CD4-positive, alpha-beta T cell (primary cell): ENCODE results near the gene PRX. TPM values are rescaled to one million over a fixed set of nuclear protein-coding genes. Genes with fewer than 3 reads are reported as not detected.

Experiments
- ATAC-seq: fragments of 200-7000 bp; cut with Tn5 transposase; one replicate; pipeline ENCODE4 v1.10.0; 2022; ENCODE audit warnings: mild to moderate bottlenecking; ENCODE audit not compliant: poor library complexity
- CTCF ChIA-PET: fragments of 350-600 bp; sonication (Branson Sonifier 250); formaldehyde crosslinking; loops from one replicate; lab custom pipeline; 2021; ENCODE audit warnings: antibody characterized with exemption, inconsistent platforms; lab: Charles Lee
- POLR2A ChIA-PET: fragments of 350-600 bp; sonication (Branson Sonifier 250); formaldehyde crosslinking; loops from one replicate; lab custom pipeline; 2021; ENCODE audit warnings: antibody characterized with exemption, inconsistent platforms; lab: Charles Lee
- DNase-seq, 14 experiments: peaks; one replicate each; pipeline ENCODE4 v3.0.0-alpha.2; 2013 to 2020; ENCODE audit warnings: mixed read lengths in 2 of 14
- H3K27ac ChIP-seq, 2 donors: one replicate each; pipeline versions ENCODE4 v1.5.1 to v1.7.0; 2013; ENCODE audit warnings: low read length in 2 of 2, low read depth in 1 of 2, mild to moderate bottlenecking in 1 of 2
- H3K27me3 ChIP-seq, 2 experiments: 1 replicate in 1 of 2; 2 replicates in 1 of 2; pipeline versions ENCODE4 v1.6.1 to v1.7.0; 2013; ENCODE audit warnings: low read length in 2 of 2, control low read depth in 1 of 2, mild to moderate bottlenecking in 1 of 2, moderate library complexity in 1 of 2; ENCODE audit not compliant: insufficient read depth in 2 of 2, control insufficient read depth in 1 of 2
- H3K36me3 ChIP-seq: one replicate; pipeline ENCODE4 v1.6.1; 2013; ENCODE audit warnings: low read length, control low read depth; ENCODE audit not compliant: insufficient read depth
- H3K4me1 ChIP-seq: one replicate; pipeline ENCODE4 v1.6.1; 2013; ENCODE audit warnings: low read length, control low read depth; ENCODE audit not compliant: insufficient read depth
- H3K4me3 ChIP-seq: one replicate; pipeline ENCODE4 v1.5.1; 2013; ENCODE audit warnings: mild to moderate bottlenecking, low read length, moderate library complexity
- H3K9me3 ChIP-seq, 2 experiments: 1 replicate in 1 of 2; 2 replicates in 1 of 2; pipeline versions ENCODE4 v1.6.1 to v1.7.0; 2013; ENCODE audit warnings: low read length in 2 of 2, mild to moderate bottlenecking in 2 of 2, control low read depth in 1 of 2, moderate library complexity in 1 of 2; ENCODE audit not compliant: control insufficient read depth in 1 of 2, insufficient read depth in 1 of 2
- H3K27ac Mint-ChIP-seq: one replicate; pipeline ENCODE4 v1.8.0; 2020; ENCODE audit warnings: mixed read lengths
- H3K27me3 Mint-ChIP-seq: one replicate; pipeline ENCODE4 v1.8.0; 2021; ENCODE audit warnings: mixed read lengths
- H3K36me3 Mint-ChIP-seq: one replicate; pipeline ENCODE4 v1.8.0; 2021; ENCODE audit warnings: low read depth, mixed read lengths
- H3K4me1 Mint-ChIP-seq: one replicate; pipeline ENCODE4 v1.8.0; 2021; ENCODE audit warnings: low read depth, mixed read lengths
- H3K4me3 Mint-ChIP-seq: one replicate; pipeline ENCODE4 v1.8.0; 2020; ENCODE audit warnings: mild to moderate bottlenecking, mixed read lengths
- H3K9me3 Mint-ChIP-seq: one replicate; pipeline ENCODE4 v1.8.0; 2020; ENCODE audit warnings: mixed read lengths
- intact Hi-C, 2 experiments: fragments of 100-400 bp; cut with DNase I in 1 of 2; cut with micrococcal nuclease in 1 of 2; formaldehyde crosslinking; loops; one replicate each; pipeline versions ENCODE4 v1.15.1 to v1.9.0; 2023 to 2025; cut with DNase I, micrococcal nuclease
- total RNA-seq, 174 experiments: library from RNA in 2 of 174; stranded (reverse) in 2 of 174; gene quantifications; one replicate each; pipeline ENCODE4 v1.2.3 and lab custom pipeline; 2021 to 2026
- TF ChIP-seq, protein P1 (sequence below): fragments of 200-600 bp; IDR thresholded peaks from one replicate; pipeline ENCODE4 v1.8.0; 2022; ENCODE audit warnings: antibody characterized with exemption, mild to moderate bottlenecking

PRX gene
- total RNA-seq, 2 experiments from 2014 or later = 1.5 TPM

- DNase-seq (no peak), ATAC-seq (no peak)
- Histone ChIP-seq H3K4me3 (no peak overlapping the region), H3K4me1 (peaks cover 7% of the 10 kb centered on the region), H3K36me3 (no peaks in the 10 kb centered on the region), H3K9me3 (no peaks in the 10 kb centered on the region), H3K27ac (no peak overlapping the region), H3K27me3 (no peaks in the 10 kb centered on the region)
- intact Hi-C loops = loop anchor here (5.0 to 10.0 kb wide), 5 partner anchors 42 to 625 kb away; partner anchors contain the start of genes AKT2 (in 1 of the 2) and SHKBP1 (in 1 of the 2)
- no peaks in the 10 kb centered on the region for H3K27me3 Mint-ChIP-seq
- POLR2A ChIA-PET = no interaction called here
- peaks cover 5% of the 10 kb centered on the region for H3K36me3 Mint-ChIP-seq
- CTCF ChIA-PET = interaction anchor here (1.3 kb wide), 1 partner anchor 29 kb away, joined by 4 read pairs; no protein-coding TSS in a partner anchor
- H3K4me1 Mint-ChIP-seq = peaks cover 5% of the 10 kb centered on the region
- H3K27ac Mint-ChIP-seq = no peak overlapping the region
- no peaks in the 10 kb centered on the region for H3K9me3 Mint-ChIP-seq
- TF ChIP-seq, protein P1, sequence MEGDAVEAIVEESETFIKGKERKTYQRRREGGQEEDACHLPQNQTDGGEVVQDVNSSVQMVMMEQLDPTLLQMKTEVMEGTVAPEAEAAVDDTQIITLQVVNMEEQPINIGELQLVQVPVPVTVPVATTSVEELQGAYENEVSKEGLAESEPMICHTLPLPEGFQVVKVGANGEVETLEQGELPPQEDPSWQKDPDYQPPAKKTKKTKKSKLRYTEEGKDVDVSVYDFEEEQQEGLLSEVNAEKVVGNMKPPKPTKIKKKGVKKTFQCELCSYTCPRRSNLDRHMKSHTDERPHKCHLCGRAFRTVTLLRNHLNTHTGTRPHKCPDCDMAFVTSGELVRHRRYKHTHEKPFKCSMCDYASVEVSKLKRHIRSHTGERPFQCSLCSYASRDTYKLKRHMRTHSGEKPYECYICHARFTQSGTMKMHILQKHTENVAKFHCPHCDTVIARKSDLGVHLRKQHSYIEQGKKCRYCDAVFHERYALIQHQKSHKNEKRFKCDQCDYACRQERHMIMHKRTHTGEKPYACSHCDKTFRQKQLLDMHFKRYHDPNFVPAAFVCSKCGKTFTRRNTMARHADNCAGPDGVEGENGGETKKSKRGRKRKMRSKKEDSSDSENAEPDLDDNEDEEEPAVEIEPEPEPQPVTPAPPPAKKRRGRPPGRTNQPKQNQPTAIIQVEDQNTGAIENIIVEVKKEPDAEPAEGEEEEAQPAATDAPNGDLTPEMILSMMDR = no peak
- H3K4me3 Mint-ChIP-seq = no peak overlapping the region
Measured at GRCh38 chr19:40449506-40449905, 36.3 kb upstream of the PRX start.

- ChIA-PET POLR2A (no interaction called here), CTCF (interaction anchor here (1.7 kb wide), 1 partner anchor 26 kb away, joined by 4 read pairs; no protein-coding TSS in a partner anchor)
Measured at GRCh38 chr19:40446263-40446784, 33.1 kb upstream of the PRX start.

DNA sequence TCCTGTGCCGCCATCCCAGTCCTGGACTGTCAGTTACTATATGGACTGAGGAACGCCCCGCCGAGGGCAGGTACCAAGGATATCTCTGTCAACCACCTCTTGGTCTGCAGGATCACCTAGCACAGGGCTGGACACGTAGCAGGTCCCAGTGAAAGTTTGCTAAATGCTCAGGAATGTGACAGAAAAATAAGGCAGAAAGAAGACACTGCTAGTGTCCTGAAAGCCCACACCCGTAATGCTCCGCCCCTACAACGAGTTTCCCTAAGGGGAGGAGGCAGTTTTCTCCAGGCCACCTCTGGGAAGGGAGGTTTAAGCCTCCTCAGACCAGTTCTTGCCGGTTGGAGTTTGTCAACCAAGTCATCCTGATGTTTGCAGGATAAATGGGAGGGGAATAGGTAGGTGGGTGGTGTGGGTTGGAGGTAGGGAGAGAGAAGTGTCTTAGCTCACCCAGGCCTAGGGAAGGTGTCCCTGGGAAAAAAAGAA lies 32.6 kb upstream of the PRX start:
- Mint-ChIP-seq H3K27ac (no peak overlapping the region), H3K4me3 (peak overlapping the region; percentile 81), H3K27me3 (no peaks in the 10 kb centered on the region), H3K4me1 (peaks cover 18% of the 10 kb centered on the region), H3K36me3 (peaks cover 28% of the 10 kb centered on the region), H3K9me3 (no peaks in the 10 kb centered on the region)
- H3K27ac ChIP-seq = no peak overlapping the region
- intact Hi-C loops = loop anchor here (1.0 to 10.0 kb wide), 6 partner anchors 17 to 621 kb away; partner anchors contain the start of genes AKT2 (in 1 of the 2) and SHKBP1 (in 1 of the 2)
- TF ChIP-seq, protein P1 = no peak
- no peaks in the 10 kb centered on the region for H3K27me3 ChIP-seq
- H3K4me3 ChIP-seq = no peak overlapping the region
- POLR2A ChIA-PET = interaction anchor here (3.7 kb wide), 1 partner anchor 24 kb away, joined by 71 read pairs; no protein-coding TSS in a partner anchor
- CTCF ChIA-PET = interaction anchor here (1.5 kb wide), 1 partner anchor 19 kb away, joined by 5 read pairs; the partner anchor contains the start of gene BLVRB
- no peak for ATAC-seq
- DNase-seq = no peak
- no peaks in the 10 kb centered on the region for H3K9me3 ChIP-seq
- H3K4me1 ChIP-seq = peaks cover 18% of the 10 kb centered on the region
- H3K36me3 ChIP-seq = peaks cover 12% of the 10 kb centered on the region

More at GRCh38 chr19:40446263-40446784, 33.1 kb upstream of the PRX start:
- H3K27me3 ChIP-seq = no peaks in the 10 kb centered on the region
- Mint-ChIP-seq H3K4me3 (peak overlapping the region; percentile 74), H3K9me3 (no peaks in the 10 kb centered on the region), H3K36me3 (peaks cover 23% of the 10 kb centered on the region), H3K27me3 (no peaks in the 10 kb centered on the region), H3K27ac (no peak overlapping the region), H3K4me1 (peaks cover 18% of the 10 kb centered on the region)
- ATAC-seq (no peak), DNase-seq (no peak)
- no peak overlapping the region for H3K4me3 ChIP-seq
- TF ChIP-seq, protein P1 = no peak
- H3K4me1 ChIP-seq = peaks cover 18% of the 10 kb centered on the region
- no peak overlapping the region for H3K27ac ChIP-seq
- H3K9me3 ChIP-seq = no peaks in the 10 kb centered on the region
- intact Hi-C loops = loop anchor here (1.0 to 10.0 kb wide), 6 partner anchors 17 to 622 kb away; partner anchors contain the start of genes AKT2 (in 1 of the 2) and SHKBP1 (in 1 of the 2)
- H3K36me3 ChIP-seq = peaks cover 7% of the 10 kb centered on the region
